HCT116 (cell line): ENCODE measurements around the gene TMEM242.

ENCODE experiments used
- POLR2A ChIP-seq: IDR thresholded peaks from 2 replicates; pipeline ENCODE4 v1.7.0; 2011; ENCODE audit warnings: borderline replicate concordance; ENCODE audit not compliant: insufficient read depth, insufficient read length; ENCODE audit errors: extremely low read depth
- YY1 ChIP-seq: IDR thresholded peaks from 2 replicates; pipeline ENCODE4 v1.6.1; 2011; ENCODE audit warnings: low read length, low read depth, moderate library complexity, mild to moderate bottlenecking; ENCODE audit not compliant: insufficient replicate concordance; ENCODE audit errors: extremely low read depth
- ZNF274 ChIP-seq: fragments of 200-500 bp; sonication (Bioruptor generic); IDR thresholded peaks from 2 replicates; pipeline ENCODE4 v1.6.1; 2014; ENCODE audit warnings: mild to moderate bottlenecking, low read depth, low read length, inconsistent platforms
- TF ChIP-seq, protein P1 (sequence below), 3 experiments: fragments of 200-600 bp in 1 of 3; sonication (generic) in 1 of 3; IDR thresholded peaks in 2 of 3; conservative IDR thresholded peaks in 1 of 3; 2 replicates each; pipeline ENCODE4 v1.5.1; 2012 to 2017; ENCODE audit warnings: low read depth in 2 of 3, low read length in 2 of 3, antibody characterized with exemption in 1 of 3, borderline replicate concordance in 1 of 3, control low read depth in 1 of 3, mild to moderate bottlenecking in 1 of 3, mixed read lengths in 1 of 3, mixed run types in 1 of 3, moderate library complexity in 1 of 3; ENCODE audit not compliant: insufficient read depth in 1 of 3

- TF ChIP-seq, protein P1, sequence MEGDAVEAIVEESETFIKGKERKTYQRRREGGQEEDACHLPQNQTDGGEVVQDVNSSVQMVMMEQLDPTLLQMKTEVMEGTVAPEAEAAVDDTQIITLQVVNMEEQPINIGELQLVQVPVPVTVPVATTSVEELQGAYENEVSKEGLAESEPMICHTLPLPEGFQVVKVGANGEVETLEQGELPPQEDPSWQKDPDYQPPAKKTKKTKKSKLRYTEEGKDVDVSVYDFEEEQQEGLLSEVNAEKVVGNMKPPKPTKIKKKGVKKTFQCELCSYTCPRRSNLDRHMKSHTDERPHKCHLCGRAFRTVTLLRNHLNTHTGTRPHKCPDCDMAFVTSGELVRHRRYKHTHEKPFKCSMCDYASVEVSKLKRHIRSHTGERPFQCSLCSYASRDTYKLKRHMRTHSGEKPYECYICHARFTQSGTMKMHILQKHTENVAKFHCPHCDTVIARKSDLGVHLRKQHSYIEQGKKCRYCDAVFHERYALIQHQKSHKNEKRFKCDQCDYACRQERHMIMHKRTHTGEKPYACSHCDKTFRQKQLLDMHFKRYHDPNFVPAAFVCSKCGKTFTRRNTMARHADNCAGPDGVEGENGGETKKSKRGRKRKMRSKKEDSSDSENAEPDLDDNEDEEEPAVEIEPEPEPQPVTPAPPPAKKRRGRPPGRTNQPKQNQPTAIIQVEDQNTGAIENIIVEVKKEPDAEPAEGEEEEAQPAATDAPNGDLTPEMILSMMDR (IDR thresholded peaks at IDR 0.05 in 2 of 3, conservative IDR thresholded peaks at IDR 0.05 in 1 of 3; ENCODE audit: borderline replicate concordance in 1 of 3, insufficient read depth in 1 of 3, low read depth in 2 of 3, low read length in 2 of 3): no peak
- TF ChIP-seq YY1 (no peak), POLR2A (no peak), ZNF274 (no peak)
These were observed 77.9 kb downstream of the TMEM242 start for GRCh38 chr6:157245436-157245835.
